ENCODE results near the gene RPL13.

The RPL13 gene

DNA sequence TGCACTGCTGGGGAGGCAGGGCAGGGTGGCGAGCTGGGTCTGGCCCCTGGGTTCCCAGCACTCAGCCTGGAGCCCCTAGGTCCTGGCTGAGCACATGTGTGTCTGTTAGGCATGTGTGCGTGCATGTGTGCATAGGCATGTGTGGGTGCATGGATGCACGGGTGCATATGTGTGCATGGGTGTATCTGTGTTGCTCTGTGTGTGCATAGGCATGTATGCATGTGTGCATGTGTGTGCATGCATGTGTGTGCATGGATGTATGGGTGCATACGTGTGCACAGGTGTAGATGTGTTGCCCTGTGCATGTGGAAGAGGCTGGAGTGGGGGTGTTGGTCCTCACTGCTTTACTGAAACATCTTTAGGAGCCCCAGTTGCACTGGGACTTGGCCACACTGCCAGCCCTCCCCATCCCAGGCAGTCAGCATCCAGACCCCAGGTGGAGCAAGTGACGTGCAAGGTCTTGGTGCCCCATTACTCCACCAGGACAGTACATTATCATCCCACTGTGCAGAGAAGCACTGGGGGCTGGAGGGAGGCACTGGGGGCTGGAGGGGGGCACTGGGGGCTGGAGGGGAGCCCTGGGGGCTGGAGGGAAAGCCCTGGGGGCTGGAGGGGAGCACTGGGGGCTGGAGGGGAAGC, 42.6 kb downstream of the RPL13 start:
- no peak overlapping the region for H3K4me3 ChIP-seq (replicated peaks; ENCODE audit: low read depth, low read length)
- DNase-seq (ENCODE audit: extremely low read depth, low read depth): no peak
- TF ChIP-seq, protein P1, sequence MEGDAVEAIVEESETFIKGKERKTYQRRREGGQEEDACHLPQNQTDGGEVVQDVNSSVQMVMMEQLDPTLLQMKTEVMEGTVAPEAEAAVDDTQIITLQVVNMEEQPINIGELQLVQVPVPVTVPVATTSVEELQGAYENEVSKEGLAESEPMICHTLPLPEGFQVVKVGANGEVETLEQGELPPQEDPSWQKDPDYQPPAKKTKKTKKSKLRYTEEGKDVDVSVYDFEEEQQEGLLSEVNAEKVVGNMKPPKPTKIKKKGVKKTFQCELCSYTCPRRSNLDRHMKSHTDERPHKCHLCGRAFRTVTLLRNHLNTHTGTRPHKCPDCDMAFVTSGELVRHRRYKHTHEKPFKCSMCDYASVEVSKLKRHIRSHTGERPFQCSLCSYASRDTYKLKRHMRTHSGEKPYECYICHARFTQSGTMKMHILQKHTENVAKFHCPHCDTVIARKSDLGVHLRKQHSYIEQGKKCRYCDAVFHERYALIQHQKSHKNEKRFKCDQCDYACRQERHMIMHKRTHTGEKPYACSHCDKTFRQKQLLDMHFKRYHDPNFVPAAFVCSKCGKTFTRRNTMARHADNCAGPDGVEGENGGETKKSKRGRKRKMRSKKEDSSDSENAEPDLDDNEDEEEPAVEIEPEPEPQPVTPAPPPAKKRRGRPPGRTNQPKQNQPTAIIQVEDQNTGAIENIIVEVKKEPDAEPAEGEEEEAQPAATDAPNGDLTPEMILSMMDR (IDR thresholded peaks at IDR 0.05; ENCODE audit: low read depth, low read length, missing control alignments): no peak

DNA sequence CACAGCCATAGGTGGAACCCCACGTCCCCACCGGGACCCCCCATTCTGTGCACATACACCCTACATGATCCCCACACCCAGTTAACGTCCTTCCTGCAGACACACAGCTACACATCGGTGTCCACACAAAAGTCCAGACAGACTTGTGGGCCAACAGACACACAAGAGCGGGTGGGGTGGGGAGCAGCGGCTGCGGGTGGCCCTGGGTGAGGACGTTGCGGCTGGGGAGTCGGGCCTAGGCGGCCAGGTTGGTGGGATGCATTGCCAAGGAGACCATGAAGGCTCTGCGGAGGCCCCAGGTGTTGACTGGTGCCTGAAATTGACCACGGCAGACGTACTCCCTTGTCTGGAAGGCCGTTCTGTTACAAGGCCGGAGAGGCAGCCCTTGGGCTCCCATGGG, 44.3 kb downstream of the RPL13 start:
- DNase-seq (ENCODE audit: extremely low read depth, low read depth): no peak
- TF ChIP-seq, protein P1 (IDR thresholded peaks at IDR 0.05; ENCODE audit: low read depth, low read length, missing control alignments): no peak

DNA sequence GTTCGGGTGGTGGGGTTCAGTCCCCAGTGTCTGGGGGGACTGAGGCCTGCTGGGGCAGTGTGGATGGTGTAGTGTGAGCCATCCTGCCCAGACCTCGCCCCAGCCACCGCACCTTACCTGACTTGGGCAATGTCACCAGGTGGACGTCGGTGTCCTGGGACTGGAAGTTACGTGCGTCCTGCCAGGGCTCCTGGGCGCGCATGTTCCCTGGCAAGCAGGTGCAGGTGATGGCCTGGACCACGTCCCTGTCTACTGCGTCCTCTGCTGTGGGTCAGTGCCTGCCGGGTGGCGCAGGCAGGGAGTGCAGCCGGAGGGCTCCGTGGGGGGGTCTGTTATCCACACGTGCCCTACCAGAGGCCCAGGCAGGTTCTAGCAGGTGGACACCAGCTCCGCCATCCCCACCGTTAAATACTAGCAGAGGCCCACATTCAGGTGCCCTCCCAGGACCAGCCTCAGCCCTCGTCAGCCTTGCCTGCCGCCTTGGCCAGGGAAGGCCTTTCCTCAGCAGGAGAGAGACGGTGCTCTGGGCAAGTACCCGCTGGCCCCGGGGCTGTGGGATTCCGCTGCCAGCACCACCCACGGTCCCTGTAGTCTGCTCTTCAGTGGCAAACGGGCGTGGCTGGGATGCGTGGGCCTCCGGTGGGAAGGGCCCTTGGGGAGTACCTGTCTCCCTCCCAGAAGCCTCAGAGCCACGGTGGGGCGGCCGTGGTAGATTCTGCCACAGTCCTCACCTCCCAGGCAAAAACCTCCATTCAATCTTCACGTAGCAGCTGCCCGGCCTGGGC, 44.9 kb downstream of the RPL13 start:
- DNase-seq (ENCODE audit: extremely low read depth, low read depth): no peak
- TF ChIP-seq, protein P1 (IDR thresholded peaks at IDR 0.05; ENCODE audit: low read depth, low read length, missing control alignments): no peak
- H3K4me3 ChIP-seq (replicated peaks; ENCODE audit: low read depth, low read length): no peak overlapping the region

More for the DNA sequence above, 44.3 kb downstream of the RPL13 start:
- H3K4me3 ChIP-seq (replicated peaks; ENCODE audit: low read depth, low read length): no peak overlapping the region

DNA sequence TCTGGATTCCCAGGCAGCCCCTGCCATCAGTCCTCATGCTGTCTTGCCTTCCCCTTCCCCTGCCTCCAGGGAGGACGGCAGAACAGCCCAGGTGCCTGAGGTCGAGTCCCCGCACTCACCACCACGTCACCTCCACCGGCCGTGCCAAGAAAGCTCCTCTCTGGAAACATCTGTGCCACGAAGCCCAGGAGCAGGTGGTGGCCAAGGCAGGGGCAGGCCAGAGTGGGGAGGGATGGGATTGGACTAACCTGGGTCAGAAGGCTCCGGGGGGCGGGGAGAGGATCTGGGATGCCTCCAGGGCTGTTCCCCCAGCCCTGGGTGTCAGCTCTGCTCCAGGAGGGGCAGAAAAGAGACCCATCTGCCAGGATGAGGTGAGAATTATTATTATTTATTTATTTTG, 45.5 kb downstream of the RPL13 start:
- no peak for DNase-seq (ENCODE audit: extremely low read depth, low read depth)
- H3K4me3 ChIP-seq (replicated peaks; ENCODE audit: low read depth, low read length): no peak overlapping the region
- TF ChIP-seq, protein P1 (IDR thresholded peaks at IDR 0.05; ENCODE audit: low read depth, low read length, missing control alignments): no peak

DNA sequence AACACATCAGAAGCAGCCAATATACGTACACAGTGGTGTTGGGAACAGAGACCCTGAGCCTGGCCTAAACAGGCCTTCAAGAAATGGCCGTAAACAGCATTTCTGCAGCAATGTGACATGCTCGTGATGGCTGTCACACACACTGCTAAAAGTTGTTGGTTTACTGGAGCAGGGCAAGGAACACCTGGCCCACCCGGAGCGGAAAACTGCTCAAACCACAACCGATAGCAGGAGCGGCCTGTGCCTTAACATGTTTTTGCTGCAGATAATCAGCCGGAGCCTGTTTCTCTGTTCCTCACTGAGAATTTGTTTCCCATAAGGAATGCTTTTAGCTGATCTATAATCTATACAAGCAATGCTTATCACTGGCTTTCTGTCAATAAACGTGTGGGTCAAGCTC, 47.0 kb downstream of the RPL13 start:
- DNase-seq (ENCODE audit: extremely low read depth, low read depth): no peak
- no peak overlapping the region for H3K4me3 ChIP-seq (replicated peaks; ENCODE audit: low read depth, low read length)
- TF ChIP-seq, protein P1 (IDR thresholded peaks at IDR 0.05; ENCODE audit: low read depth, low read length, missing control alignments): no peak

DNA sequence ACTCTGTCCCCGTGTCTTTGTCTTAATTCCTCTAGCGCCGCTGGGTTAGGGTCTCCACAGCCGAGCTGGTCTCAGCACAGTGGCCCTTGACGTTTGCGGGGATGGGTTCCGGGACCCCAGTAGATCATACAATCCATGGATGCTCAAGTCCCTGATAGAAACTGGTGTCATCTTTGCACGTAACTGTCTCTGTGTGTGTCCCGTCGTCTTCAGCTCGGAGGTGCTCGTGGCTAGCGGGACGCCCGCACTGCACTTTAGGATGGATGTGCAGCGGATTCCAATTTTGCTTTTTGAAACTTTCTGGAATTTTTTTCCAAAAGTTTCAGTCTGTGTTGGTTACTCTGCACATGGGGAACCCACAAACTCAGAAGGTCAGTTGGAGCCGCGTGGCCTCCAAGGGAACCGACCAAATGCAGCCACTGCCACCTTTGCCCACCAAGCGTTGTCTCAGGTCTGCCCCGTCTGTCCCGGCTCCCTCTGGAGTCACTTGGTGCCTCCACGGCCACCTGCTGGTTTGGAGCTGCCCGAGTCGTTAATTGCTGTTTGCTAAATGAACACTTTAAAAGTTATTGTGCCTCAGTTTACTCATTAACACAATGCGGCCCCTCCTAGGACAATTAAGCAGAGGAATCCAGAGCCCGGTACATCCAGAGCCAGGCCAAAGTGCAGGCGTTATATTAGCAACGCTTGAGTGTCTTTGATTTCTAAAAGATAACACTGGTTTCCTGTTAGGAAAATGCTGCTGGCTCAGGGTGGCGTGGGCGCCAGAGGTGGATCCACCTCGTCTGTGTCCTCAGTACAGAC, 47.7 kb downstream of the RPL13 start:
- TF ChIP-seq, protein P1 (IDR thresholded peaks at IDR 0.05; ENCODE audit: low read depth, low read length, missing control alignments): no peak
- no peak overlapping the region for H3K4me3 ChIP-seq (replicated peaks; ENCODE audit: low read depth, low read length)
- no peak for DNase-seq (ENCODE audit: extremely low read depth, low read depth)
